Natural killer cell (primary cell): ENCODE data around the gene SNRPA1. TPM values are rescaled to one million over a fixed set of nuclear protein-coding genes. Genes with fewer than 3 reads are reported as not detected.

Experiments used
- ATAC-seq, 3 donors: fragments of 150-1000 bp in 2 of 3; fragments of 200-7000 bp in 1 of 3; cut with Tn5 transposase; 1 replicate in 1 of 3; 2 replicates in 2 of 3; pipeline ENCODE4 v1.10.0; 2021; ENCODE audit warnings: mild to moderate bottlenecking in 2 of 3, moderate library complexity in 2 of 3
- DNase-seq, 2 donors: peaks; one replicate each; pipeline versions ENCODE4 v3.0.0 to v3.0.0-alpha.2; 2013 to 2021; ENCODE audit warnings: mixed read lengths in 1 of 2
- H3K27ac ChIP-seq: one replicate; pipeline ENCODE4 v1.5.1; 2013; ENCODE audit warnings: mild to moderate bottlenecking, low read length
- H3K27me3 ChIP-seq: one replicate; pipeline ENCODE4 v1.6.1; 2013; ENCODE audit warnings: low read length; ENCODE audit not compliant: control insufficient read depth, insufficient read depth
- H3K36me3 ChIP-seq: one replicate; pipeline ENCODE4 v1.6.1; 2013; ENCODE audit warnings: low read length; ENCODE audit not compliant: control insufficient read depth, insufficient read depth
- H3K4me1 ChIP-seq: one replicate; pipeline ENCODE4 v1.6.1; 2013; ENCODE audit warnings: low read length; ENCODE audit not compliant: control insufficient read depth, insufficient read depth
- H3K4me3 ChIP-seq: one replicate; pipeline ENCODE4 v1.5.1; 2013; ENCODE audit warnings: low read length
- H3K9me3 ChIP-seq: one replicate; pipeline ENCODE4 v1.6.1; 2013; ENCODE audit warnings: low read length; ENCODE audit not compliant: control insufficient read depth, insufficient read depth
- H3K27ac Mint-ChIP-seq, 2 donors: one replicate each; pipeline ENCODE4 v1.8.0; 2022; ENCODE audit warnings: mild to moderate bottlenecking in 2 of 2, mixed read lengths in 2 of 2, moderate library complexity in 1 of 2
- H3K27me3 Mint-ChIP-seq, 2 donors: one replicate each; pipeline ENCODE4 v1.8.0; 2022; ENCODE audit warnings: low read depth in 2 of 2, mixed read lengths in 2 of 2
- H3K36me3 Mint-ChIP-seq: one replicate; pipeline ENCODE4 v1.8.0; 2022; ENCODE audit warnings: mixed read lengths
- H3K4me1 Mint-ChIP-seq, 2 donors: one replicate each; pipeline ENCODE4 v1.8.0; 2022; ENCODE audit warnings: mixed read lengths in 2 of 2
- H3K4me3 Mint-ChIP-seq: one replicate; pipeline ENCODE4 v1.8.0; 2022; ENCODE audit warnings: mild to moderate bottlenecking, moderate library complexity, mixed read lengths
- H3K9me3 Mint-ChIP-seq, 2 donors: one replicate each; pipeline ENCODE4 v1.8.0; 2022; ENCODE audit warnings: mixed read lengths in 2 of 2
- CTCF ChIP-seq: fragments of 200-600 bp; IDR thresholded peaks from one replicate; pipeline ENCODE4 v1.8.0; 2022; ENCODE audit warnings: antibody characterized with exemption
- WGBS: methylation state at CpG from one replicate; pipeline ENCODE4 v1.1.7; 2013; ENCODE audit warnings: missing lambda C conversion rate; ENCODE audit not compliant: insufficient coverage; 5-methylcytosine and 5-hydroxymethylcytosine counted together
- intact Hi-C: fragments of 100-400 bp; cut with micrococcal nuclease; formaldehyde crosslinking; loops from one replicate; pipeline ENCODE4 v1.14.2; 2022
- total RNA-seq, 4 donors: library from RNA; stranded (reverse); fragments of 120-200 nt in 1 of 4; gene quantifications; one replicate each; pipeline versions ENCODE4 v1.2.3 to v1.2.4, GENCODE V29; 2013 to 2022

Gene SNRPA1
- total RNA-seq, 3 donors from 2014 or later (not counting 1 experiment from before 2014, with no cell fraction given) = 146 to 174 (median 167) TPM

DNA sequence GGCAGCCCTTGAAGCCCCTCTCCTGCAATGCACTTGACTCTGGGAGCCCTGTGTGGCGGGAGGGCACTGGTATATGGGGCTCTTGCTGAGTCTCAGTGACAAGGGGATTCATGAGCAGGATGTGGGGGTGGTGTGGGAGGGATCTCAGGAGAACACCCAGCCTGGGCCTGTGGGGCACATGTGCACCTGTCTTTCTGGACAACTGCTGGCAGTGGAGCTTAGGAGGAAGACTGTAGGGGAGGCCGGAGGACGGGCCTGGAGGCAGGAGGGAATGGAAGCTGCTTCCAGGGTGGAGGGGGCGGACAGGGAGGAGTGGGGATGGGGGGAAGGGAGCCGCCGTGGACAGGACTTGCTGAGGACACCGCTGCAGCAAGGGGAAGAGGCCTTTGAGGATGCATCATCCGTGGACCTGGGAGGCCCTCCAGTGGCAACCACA is 10.8 kb upstream of the SNRPA1 start:
- TF ChIP-seq CTCF = no peak
- 92% methylated on average over 8 of the region's 8 CpGs for WGBS
- no peaks in the 10 kb centered on the region for H3K27me3 ChIP-seq
- no peaks in the 10 kb centered on the region for H3K36me3 ChIP-seq
- DNase-seq (no peak), ATAC-seq (no peak)
- H3K27ac ChIP-seq = no peak overlapping the region
- H3K4me1 Mint-ChIP-seq = no peaks in the 10 kb centered on the region
- no peaks in the 10 kb centered on the region for H3K9me3 Mint-ChIP-seq
- H3K27me3 Mint-ChIP-seq = no peaks in the 10 kb centered on the region
- intact Hi-C loops = no loop called here
- H3K4me3 Mint-ChIP-seq = no peak overlapping the region
- no peaks in the 10 kb centered on the region for H3K9me3 ChIP-seq
- H3K36me3 Mint-ChIP-seq = no peaks in the 10 kb centered on the region
- H3K4me3 ChIP-seq = no peak overlapping the region
- H3K27ac Mint-ChIP-seq = no peak overlapping the region
- no peaks in the 10 kb centered on the region for H3K4me1 ChIP-seq

- H3K27ac ChIP-seq = no peak overlapping the region
- Mint-ChIP-seq H3K4me3 (no peak overlapping the region), H3K9me3 (no peaks in the 10 kb centered on the region), H3K36me3 (no peaks in the 10 kb centered on the region), H3K4me1 (no peaks in the 10 kb centered on the region), H3K27ac (no peak overlapping the region), H3K27me3 (no peaks in the 10 kb centered on the region)
- DNase-seq (no peak), ATAC-seq (no peak)
- no peaks in the 10 kb centered on the region for H3K4me1 ChIP-seq
- WGBS = 80% methylated on average over 4 of the region's 4 CpGs
- H3K36me3 ChIP-seq = no peaks in the 10 kb centered on the region
- intact Hi-C loops = no loop called here
- no peaks in the 10 kb centered on the region for H3K9me3 ChIP-seq
- no peaks in the 10 kb centered on the region for H3K27me3 ChIP-seq
- no peak for TF ChIP-seq CTCF
- no peak overlapping the region for H3K4me3 ChIP-seq
Observed at GRCh38 chr15:101303408-101303807, 8.4 kb upstream of the SNRPA1 start.

- H3K27ac Mint-ChIP-seq = peak overlapping the region; percentile 90 to 92
- Histone ChIP-seq H3K36me3 (peaks cover 5% of the 10 kb centered on the region), H3K9me3 (no peaks in the 10 kb centered on the region), H3K4me3 (no peak overlapping the region), H3K27me3 (no peaks in the 10 kb centered on the region), H3K27ac (no peak overlapping the region), H3K4me1 (peaks cover 20% of the 10 kb centered on the region)
- DNase-seq = no peak
- peak overlapping the region; percentile 97 for H3K4me3 Mint-ChIP-seq
- no peaks in the 10 kb centered on the region for H3K9me3 Mint-ChIP-seq
- WGBS = 100% methylated on average over 2 of the region's 9 CpGs
- peaks cover 36 to 38% of the 10 kb centered on the region in 2 donors for H3K4me1 Mint-ChIP-seq
- no peaks in the 10 kb centered on the region for H3K36me3 Mint-ChIP-seq
- no peak for TF ChIP-seq CTCF
- ATAC-seq = no peak
- intact Hi-C loops = no loop called here
- H3K27me3 Mint-ChIP-seq = no peaks in the 10 kb centered on the region
Observed at GRCh38 chr15:101296418-101297405, 1.7 kb upstream of the SNRPA1 start.
